SK-N-SH treated with all-trans-retinoic acid at 6 μM for 48 hours (cell line): ENCODE measurements around the gene JOSD1.

Source experiments
- ESRRG ChIP-seq: fragments of 250-450 bp; sonication (Bioruptor Pico); IDR thresholded peaks from 2 replicates; pipeline ENCODE4 v1.6.1; 2021; ENCODE audit warnings: mild to moderate bottlenecking
- GLIS3 ChIP-seq: fragments of 250-450 bp; sonication (Bioruptor Pico); IDR thresholded peaks from 2 replicates; pipeline ENCODE4 v1.5.0; 2020; ENCODE audit warnings: mild to moderate bottlenecking, moderate library complexity
- ISL1 ChIP-seq: fragments of 250-450 bp; sonication (Bioruptor Pico); IDR thresholded peaks from 2 replicates; pipeline ENCODE4 v2.1.2; 2022; ENCODE audit warnings: mild to moderate bottlenecking, moderate library complexity
- TCF4 ChIP-seq: fragments of 250-450 bp; sonication (Bioruptor Pico); IDR thresholded peaks from 2 replicates; pipeline ENCODE4 v1.8.0; 2021; ENCODE audit warnings: mild to moderate bottlenecking, moderate library complexity, borderline replicate concordance
- TSHZ2 ChIP-seq: fragments of 250-450 bp; sonication (Bioruptor Pico); IDR thresholded peaks from 2 replicates; pipeline ENCODE4 v1.5.0; 2020; ENCODE audit warnings: mild to moderate bottlenecking, moderate library complexity
- ZNF70 ChIP-seq: fragments of 450-650 bp; formaldehyde crosslinking; IDR thresholded peaks from 2 replicates; pipeline ENCODE4 v1.5.0; 2020; ENCODE audit warnings: mild to moderate bottlenecking, moderate library complexity
- ZNF8 ChIP-seq: fragments of 450-650 bp; formaldehyde crosslinking; IDR thresholded peaks from 2 replicates; pipeline ENCODE4 v1.5.0; 2020; ENCODE audit warnings: mild to moderate bottlenecking, moderate library complexity
- TF ChIP-seq, protein P1 (sequence below): fragments of 250-450 bp; sonication (Bioruptor Pico); IDR thresholded peaks from 2 replicates; pipeline ENCODE4 v1.8.0; 2020; ENCODE audit warnings: mild to moderate bottlenecking, moderate library complexity, borderline replicate concordance
- TF ChIP-seq, protein P2 (sequence below): fragments of 250-450 bp; sonication (Bioruptor Pico); IDR thresholded peaks from 2 replicates; pipeline ENCODE4 v1.5.1; 2021; ENCODE audit warnings: mild to moderate bottlenecking, moderate library complexity

DNA sequence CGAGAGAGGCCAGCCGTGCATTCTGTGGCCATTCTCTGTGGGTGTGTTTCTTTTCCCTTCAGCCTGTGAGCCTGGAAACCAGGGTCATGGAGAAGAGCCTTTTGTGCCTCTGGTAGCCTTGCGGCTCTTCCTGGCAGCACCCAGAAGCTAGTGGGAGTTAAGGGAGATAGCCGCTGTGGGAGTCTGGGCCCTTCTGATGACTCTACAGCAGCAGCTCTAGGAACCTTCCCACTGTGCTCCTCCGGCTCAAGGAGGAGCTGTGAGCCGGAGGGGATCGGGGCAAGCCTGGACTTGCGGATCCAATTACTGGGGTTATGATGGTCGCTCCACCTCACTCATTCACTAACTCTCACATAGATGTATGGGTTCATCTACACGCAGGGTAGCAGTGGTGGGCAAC lies 15.5 kb upstream of the JOSD1 start:
- TF ChIP-seq GLIS3 (CRISPR knock-in tag) = no peak
- TF ChIP-seq, protein P1, sequence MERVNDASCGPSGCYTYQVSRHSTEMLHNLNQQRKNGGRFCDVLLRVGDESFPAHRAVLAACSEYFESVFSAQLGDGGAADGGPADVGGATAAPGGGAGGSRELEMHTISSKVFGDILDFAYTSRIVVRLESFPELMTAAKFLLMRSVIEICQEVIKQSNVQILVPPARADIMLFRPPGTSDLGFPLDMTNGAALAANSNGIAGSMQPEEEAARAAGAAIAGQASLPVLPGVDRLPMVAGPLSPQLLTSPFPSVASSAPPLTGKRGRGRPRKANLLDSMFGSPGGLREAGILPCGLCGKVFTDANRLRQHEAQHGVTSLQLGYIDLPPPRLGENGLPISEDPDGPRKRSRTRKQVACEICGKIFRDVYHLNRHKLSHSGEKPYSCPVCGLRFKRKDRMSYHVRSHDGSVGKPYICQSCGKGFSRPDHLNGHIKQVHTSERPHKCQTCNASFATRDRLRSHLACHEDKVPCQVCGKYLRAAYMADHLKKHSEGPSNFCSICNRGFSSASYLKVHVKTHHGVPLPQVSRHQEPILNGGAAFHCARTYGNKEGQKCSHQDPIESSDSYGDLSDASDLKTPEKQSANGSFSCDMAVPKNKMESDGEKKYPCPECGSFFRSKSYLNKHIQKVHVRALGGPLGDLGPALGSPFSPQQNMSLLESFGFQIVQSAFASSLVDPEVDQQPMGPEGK = no peak
- TF ChIP-seq TCF4 (CRISPR knock-in tag) = no peak
- TF ChIP-seq ZNF8 (CRISPR knock-in tag) = no peak
- TF ChIP-seq ISL1 (CRISPR knock-in tag) = no peak
- TF ChIP-seq ESRRG = no peak
- no peak for TF ChIP-seq TSHZ2 (CRISPR knock-in tag)
- TF ChIP-seq ZNF70 (CRISPR knock-in tag) = no peak
- TF ChIP-seq, protein P2, sequence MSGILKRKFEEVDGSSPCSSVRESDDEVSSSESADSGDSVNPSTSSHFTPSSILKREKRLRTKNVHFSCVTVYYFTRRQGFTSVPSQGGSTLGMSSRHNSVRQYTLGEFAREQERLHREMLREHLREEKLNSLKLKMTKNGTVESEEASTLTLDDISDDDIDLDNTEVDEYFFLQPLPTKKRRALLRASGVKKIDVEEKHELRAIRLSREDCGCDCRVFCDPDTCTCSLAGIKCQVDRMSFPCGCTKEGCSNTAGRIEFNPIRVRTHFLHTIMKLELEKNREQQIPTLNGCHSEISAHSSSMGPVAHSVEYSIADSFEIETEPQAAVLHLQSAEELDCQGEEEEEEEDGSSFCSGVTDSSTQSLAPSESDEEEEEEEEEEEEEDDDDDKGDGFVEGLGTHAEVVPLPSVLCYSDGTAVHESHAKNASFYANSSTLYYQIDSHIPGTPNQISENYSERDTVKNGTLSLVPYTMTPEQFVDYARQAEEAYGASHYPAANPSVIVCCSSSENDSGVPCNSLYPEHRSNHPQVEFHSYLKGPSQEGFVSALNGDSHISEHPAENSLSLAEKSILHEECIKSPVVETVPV (CRISPR knock-in tag) = no peak
